Suprapubic skin (tissue), 4 donors: Measurements from ENCODE around the gene EMCN.

Source experiments
- CTCF ChIP-seq, 2 donors: fragments of 200-600 bp in 1 of 2; fragments of 450-650 bp in 1 of 2; sonication (generic) in 1 of 2; IDR thresholded peaks; one replicate each; pipeline ENCODE4 v1.5.1; 2016 to 2019; ENCODE audit warnings: antibody characterized with exemption in 2 of 2, mild to moderate bottlenecking in 1 of 2, moderate library complexity in 1 of 2
- POLR2A ChIP-seq, 2 donors: fragments of 450-650 bp; IDR thresholded peaks; one replicate each; pipeline ENCODE4 v1.6.1; 2017; ENCODE audit warnings: antibody characterized with exemption in 2 of 2, mild to moderate bottlenecking in 2 of 2, moderate library complexity in 2 of 2
- POLR2AphosphoS5 ChIP-seq, 3 donors: sonication (generic); formaldehyde crosslinking; IDR thresholded peaks; one replicate each; pipeline ENCODE4 v1.6.1; 2017; ENCODE audit warnings: antibody characterized with exemption in 3 of 3

DNA sequence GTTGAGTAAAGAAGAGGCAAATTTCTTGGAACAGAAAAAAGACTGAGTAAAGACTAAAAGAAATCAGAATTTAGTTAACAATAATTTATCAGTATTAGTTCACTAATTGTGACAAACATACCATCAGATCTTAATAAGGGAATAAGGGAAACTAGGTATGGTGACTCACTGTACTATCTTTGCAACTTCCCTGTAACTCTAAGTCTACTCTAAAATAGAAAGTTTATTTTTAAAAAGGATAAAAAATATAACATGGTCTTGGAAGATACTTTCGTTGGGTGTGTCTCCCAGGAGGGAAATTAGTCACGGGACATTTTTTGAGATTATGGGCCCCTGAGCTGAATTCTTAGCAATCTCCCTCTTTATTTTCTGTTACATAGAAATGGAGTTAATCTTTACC is 97.3 kb downstream of the EMCN start:
- no peak for TF ChIP-seq CTCF (IDR thresholded peaks at IDR 0.05)
- no peak for TF ChIP-seq POLR2AphosphoS5 (IDR thresholded peaks at IDR 0.05)
- TF ChIP-seq POLR2A (IDR thresholded peaks at IDR 0.05): no peak
